Stomach (tissue), 4 donors: ENCODE measurements around the gene ZNF212.

Experiments
- CTCF ChIP-seq, 7 experiments: fragments of 450-650 bp in 4 of 7; fragments of 200-600 bp in 3 of 7; sonication (generic) in 3 of 7; IDR thresholded peaks; one replicate each; pipeline ENCODE4 v1.5.1; 2016 to 2019; ENCODE audit warnings: antibody characterized with exemption in 7 of 7, control low read depth in 2 of 7, mild to moderate bottlenecking in 1 of 7
- EP300 ChIP-seq: sonication (generic); formaldehyde crosslinking; IDR thresholded peaks from one replicate; pipeline ENCODE4 v1.6.1; 2017; ENCODE audit warnings: antibody characterized with exemption
- POLR2A ChIP-seq, 4 donors: fragments of 450-650 bp; IDR thresholded peaks; one replicate each; pipeline ENCODE4 v1.6.1; 2016; ENCODE audit warnings: antibody characterized with exemption in 4 of 4, control low read depth in 2 of 4, mild to moderate bottlenecking in 1 of 4, moderate library complexity in 1 of 4
- POLR2AphosphoS5 ChIP-seq, 3 donors: sonication (generic); formaldehyde crosslinking; IDR thresholded peaks; one replicate each; pipeline ENCODE4 v1.6.1; 2016; ENCODE audit warnings: antibody characterized with exemption in 3 of 3

- no peak for TF ChIP-seq POLR2A (IDR thresholded peaks at IDR 0.05)
- TF ChIP-seq POLR2AphosphoS5 (IDR thresholded peaks at IDR 0.05) = no peak
- TF ChIP-seq CTCF (IDR thresholded peaks at IDR 0.05) = no peak
- TF ChIP-seq EP300 = no peak
Observed at GRCh38 chr7:149226840-149227494, 12.5 kb upstream of the ZNF212 start.
